Pancreas (tissue), 10 donors: ENCODE results near the gene DUSP14. TPM values are rescaled to one million over a fixed set of nuclear protein-coding genes. Genes with fewer than 3 reads are reported as not detected.
"Not testable (repeated sequence)": the region's sequence is repeated elsewhere in the genome, so short reads cannot be mapped to it uniquely, and the experiment has no call there.

Experiments
- ATAC-seq, 4 donors: fragments of 200-7000 bp; cut with Tn5 transposase; one replicate each; pipeline versions ENCODE4 v1.8.0 to v1.9.1; 2020; ENCODE audit warnings: mild to moderate bottlenecking in 4 of 4, moderate library complexity in 4 of 4
- DNase-seq, 6 donors: peaks; one replicate each; pipeline ENCODE4 v3.0.0-alpha.2; 2020
- FAIRE-seq: peaks from 2 replicates; lab custom pipeline; 2012; peaks lifted over from hg19 to GRCh38; lab: Jason Lieb, UNC
- H3K27ac ChIP-seq, 4 donors: fragments of 200-600 bp; sonication (generic); 1 replicate in 3 of 4; 2 replicates in 1 of 4; pipeline versions ENCODE4 v1.5.0 to v1.8.0; 2020
- H3K27me3 ChIP-seq, 4 donors: fragments of 200-600 bp; one replicate each; pipeline ENCODE4 v1.8.0; 2021
- H3K36me3 ChIP-seq, 3 donors: fragments of 200-600 bp; sonication (generic) in 1 of 3; one replicate each; pipeline versions ENCODE4 v1.5.0 to v1.8.0; 2020 to 2021
- H3K4me1 ChIP-seq, 3 donors: fragments of 200-600 bp; one replicate each; pipeline ENCODE4 v1.8.0; 2021
- H3K4me3 ChIP-seq, 4 donors: fragments of 200-600 bp; sonication (generic) in 2 of 4; one replicate each; pipeline versions ENCODE4 v1.5.0 to v1.8.0; 2020 to 2021
- H3K9me3 ChIP-seq, 4 donors: fragments of 200-600 bp; one replicate each; pipeline ENCODE4 v1.8.0; 2021
- WGBS, 2 donors: extraction: QIAGEN DNeasy Blood & Tissue Kit; methylation state at CpG; one replicate each; pipeline ENCODE4 v1.1.7; 2013; 5-methylcytosine and 5-hydroxymethylcytosine counted together
- intact Hi-C, 3 donors: fragments of 100-400 bp; cut with DNase I; formaldehyde crosslinking; loops; one replicate each; pipeline versions ENCODE4 v1.11.1 to v1.14.2; 2022
- polyA plus RNA-seq, 2 donors: library from polyadenylated mRNA; stranded (reverse); fragments of 200-250 nt; gene quantifications; one replicate each; pipeline ENCODE4 v1.2.3, GENCODE V29; 2013
- total RNA-seq, 6 donors: library from RNA; stranded (reverse); fragmentation: NEBNext Ultra II Directional in 4 of 6; extraction: Animal tissue kit (Norgen Biotek cat#: 25700) in 4 of 6; gene quantifications; one replicate each; pipeline versions ENCODE4 v1.2.1 to v1.2.4, GENCODE V29; 2021 to 2023
- TF ChIP-seq, protein P1 (sequence below), 4 donors: fragments of 200-600 bp; sonication (generic) in 3 of 4; IDR thresholded peaks; one replicate each; pipeline versions ENCODE4 v1.5.0 to v1.8.0; 2021; ENCODE audit warnings: antibody characterized with exemption in 4 of 4
- donor health status: healthy with polysubstance abuse.
- donor health status: DM: no; HTN: no; CAD: no; lungs with moderate emphysema.
- donor health status: DM: no; HTN: no; CAD: no.
- donor health status: control.
- donor health status: control.
- donor health status: Bipolar disorder and iron deficiency.
- donor health status: DM: yes; HTN: yes; CAD: no.
- donor health status: DM: no; HTN: no; CAD: no.
- donor health status: DM: no; HTN: no; CAD: no.
- donor health status: DM: yes; HTN: yes; CAD: no.

DUSP14 gene
- total and polyA plus RNA-seq, 8 donors: 2.7 to 6.4 (median 4.4) TPM

DNA sequence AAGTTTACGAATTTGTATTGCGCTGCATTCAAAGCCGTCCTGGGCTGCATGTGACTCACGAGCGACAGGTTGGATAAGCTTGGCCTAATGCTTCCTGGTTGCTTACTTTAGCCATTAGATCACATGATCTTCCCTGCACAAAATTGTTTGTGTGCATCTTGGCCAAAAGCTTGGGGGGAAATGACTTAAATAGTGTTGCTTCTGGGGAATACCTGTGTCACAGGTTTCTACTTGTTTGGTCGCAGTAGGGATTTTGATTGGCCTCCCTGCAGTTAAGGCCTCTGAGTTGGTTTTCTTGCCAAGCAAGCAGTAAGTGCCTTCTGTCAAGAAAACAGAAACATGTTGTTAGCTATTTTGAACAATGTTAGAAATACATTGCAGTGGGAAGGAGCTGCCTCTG, 39.6 kb upstream of the DUSP14 start:
- no peaks in the 10 kb centered on the region for H3K27me3 ChIP-seq
- 90 to 92% methylated on average over 6 of the region's 6 CpGs for WGBS, 2 donors
- H3K4me1 ChIP-seq: peaks cover 0 to 6% (median 0%) of the 10 kb centered on the region in 3 donors
- no peak overlapping the region for H3K27ac ChIP-seq
- intact Hi-C loops: no loop called here
- no peak overlapping the region for H3K4me3 ChIP-seq
- FAIRE-seq: no peak
- ATAC-seq: no peak
- peaks cover 0 to 16% (median 0%) of the 10 kb centered on the region in 3 donors for H3K36me3 ChIP-seq
- TF ChIP-seq, protein P1, sequence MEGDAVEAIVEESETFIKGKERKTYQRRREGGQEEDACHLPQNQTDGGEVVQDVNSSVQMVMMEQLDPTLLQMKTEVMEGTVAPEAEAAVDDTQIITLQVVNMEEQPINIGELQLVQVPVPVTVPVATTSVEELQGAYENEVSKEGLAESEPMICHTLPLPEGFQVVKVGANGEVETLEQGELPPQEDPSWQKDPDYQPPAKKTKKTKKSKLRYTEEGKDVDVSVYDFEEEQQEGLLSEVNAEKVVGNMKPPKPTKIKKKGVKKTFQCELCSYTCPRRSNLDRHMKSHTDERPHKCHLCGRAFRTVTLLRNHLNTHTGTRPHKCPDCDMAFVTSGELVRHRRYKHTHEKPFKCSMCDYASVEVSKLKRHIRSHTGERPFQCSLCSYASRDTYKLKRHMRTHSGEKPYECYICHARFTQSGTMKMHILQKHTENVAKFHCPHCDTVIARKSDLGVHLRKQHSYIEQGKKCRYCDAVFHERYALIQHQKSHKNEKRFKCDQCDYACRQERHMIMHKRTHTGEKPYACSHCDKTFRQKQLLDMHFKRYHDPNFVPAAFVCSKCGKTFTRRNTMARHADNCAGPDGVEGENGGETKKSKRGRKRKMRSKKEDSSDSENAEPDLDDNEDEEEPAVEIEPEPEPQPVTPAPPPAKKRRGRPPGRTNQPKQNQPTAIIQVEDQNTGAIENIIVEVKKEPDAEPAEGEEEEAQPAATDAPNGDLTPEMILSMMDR (IDR thresholded peaks at IDR 0.05): no peak
- DNase-seq: no peak
- no peaks in the 10 kb centered on the region for H3K9me3 ChIP-seq

GRCh38 chr17:37457801-37458200, 31.9 kb upstream of the DUSP14 start:
- intact Hi-C loops: loop anchor here in 1 of 3 donors (5.0 kb wide), 1 partner anchor 40 kb away; no protein-coding TSS in a partner anchor
- not testable (repeated sequence) for DNase-seq

GRCh38 chr17:37458805-37459204, 30.9 kb upstream of the DUSP14 start:
- DNase-seq (no peak), ATAC-seq (no peak), FAIRE-seq (no peak)
- no peak overlapping the region for H3K4me3 ChIP-seq
- WGBS, 2 donors: 97 to 98% methylated on average over 3 of the region's 3 CpGs
- TF ChIP-seq, protein P1 (IDR thresholded peaks at IDR 0.05): no peak
- no peaks in the 10 kb centered on the region for H3K36me3 ChIP-seq
- H3K27ac ChIP-seq: no peak overlapping the region
- no peaks in the 10 kb centered on the region for H3K27me3 ChIP-seq
- no peaks in the 10 kb centered on the region for H3K4me1 ChIP-seq
- intact Hi-C loops: loop anchor here in 1 of 3 donors (5.0 kb wide), 1 partner anchor 38 kb away; no protein-coding TSS in a partner anchor
- no peaks in the 10 kb centered on the region for H3K9me3 ChIP-seq

More at GRCh38 chr17:37457801-37458200, 31.9 kb upstream of the DUSP14 start:
- not testable (repeated sequence) for H3K27me3 ChIP-seq, H3K4me3 ChIP-seq, FAIRE-seq, H3K9me3 ChIP-seq, H3K27ac ChIP-seq, H3K36me3 ChIP-seq, H3K4me1 ChIP-seq, ATAC-seq
- WGBS, 2 donors: 73 to 95% methylated on average over 3 of the region's 3 CpGs

DNA sequence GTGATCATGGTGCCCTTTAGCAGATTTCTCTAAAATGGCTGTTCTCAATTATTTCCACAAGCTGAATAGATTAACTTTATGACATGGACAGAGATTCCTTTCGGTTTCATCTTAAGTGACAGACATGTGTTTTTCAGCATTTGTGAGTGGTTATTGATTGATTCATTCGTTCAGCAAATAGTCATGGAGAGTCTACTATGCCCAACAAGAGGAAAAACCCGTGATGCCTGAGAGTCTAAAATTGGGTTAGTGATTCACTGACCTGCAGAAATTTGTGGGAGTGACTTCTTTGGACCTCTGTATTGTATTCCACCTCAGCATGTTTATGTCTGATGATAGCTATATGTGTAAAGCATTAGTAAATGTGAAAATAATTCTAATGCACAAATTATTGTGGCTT, 28.0 kb upstream of the DUSP14 start:
- Histone ChIP-seq H3K36me3 (no peaks in the 10 kb centered on the region), H3K4me3 (no peak overlapping the region), H3K9me3 (no peaks in the 10 kb centered on the region), H3K27me3 (no peaks in the 10 kb centered on the region), H3K27ac (no peak overlapping the region), H3K4me1 (no peaks in the 10 kb centered on the region)
- 80 to 86% methylated on average over 3 of the region's 3 CpGs for WGBS, 2 donors
- FAIRE-seq: no peak
- ATAC-seq: no peak
- DNase-seq: no peak
- intact Hi-C loops: loop anchor here in 1 of 3 donors (10.0 kb wide), 1 partner anchor 57 kb away; the partner anchor contains the start of genes ACACA and TADA2A
- TF ChIP-seq, protein P1 (IDR thresholded peaks at IDR 0.05): no peak

DNA sequence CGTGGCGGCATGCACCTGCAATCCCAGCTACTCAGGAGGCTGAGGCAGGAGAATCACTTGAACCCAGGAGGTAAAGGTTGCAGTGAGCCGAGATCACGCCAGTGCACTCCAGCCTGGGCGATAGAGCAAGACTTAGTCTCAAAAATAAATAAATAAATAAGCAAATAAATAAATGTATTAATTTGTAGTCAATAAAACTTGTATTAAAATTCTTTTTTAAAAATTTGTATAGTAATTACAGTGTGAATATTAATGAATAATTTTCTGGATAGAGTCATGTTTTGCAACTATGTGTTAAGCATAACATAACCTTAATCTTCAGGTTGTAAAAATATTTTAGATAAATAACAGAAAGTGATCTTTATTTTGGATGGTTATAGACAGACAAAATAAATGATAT, 27.2 kb upstream of the DUSP14 start:
- Histone ChIP-seq H3K4me1 (no peaks in the 10 kb centered on the region), H3K36me3 (no peaks in the 10 kb centered on the region), H3K27ac (no peak overlapping the region), H3K9me3 (no peaks in the 10 kb centered on the region), H3K4me3 (no peak overlapping the region), H3K27me3 (no peaks in the 10 kb centered on the region)
- FAIRE-seq (no peak), ATAC-seq (no peak), DNase-seq (no peak)
- TF ChIP-seq, protein P1 (IDR thresholded peaks at IDR 0.05): no peak
- 96% methylated on average over 5 of the region's 5 CpGs for WGBS, 2 donors
- intact Hi-C loops: loop anchor here in 1 of 3 donors (10.0 kb wide), 1 partner anchor 58 kb away; the partner anchor contains the start of genes ACACA and TADA2A
